Smooth muscle cell of the brain vasculature (primary cell): ENCODE measurements around the gene SMARCA4.
A peak's percentile ranks its signal among the peaks of the same experiment; 100 is the strongest.
"Not testable (repeated sequence)": the region's sequence is repeated elsewhere in the genome, so short reads cannot be mapped to it uniquely, and the experiment has no call there.

Experiments used
- DNase-seq: peaks from one replicate; pipeline ENCODE4 v3.0.0-alpha.2; 2012; ENCODE audit warnings: low read depth, low spot score

Gene SMARCA4

DNA sequence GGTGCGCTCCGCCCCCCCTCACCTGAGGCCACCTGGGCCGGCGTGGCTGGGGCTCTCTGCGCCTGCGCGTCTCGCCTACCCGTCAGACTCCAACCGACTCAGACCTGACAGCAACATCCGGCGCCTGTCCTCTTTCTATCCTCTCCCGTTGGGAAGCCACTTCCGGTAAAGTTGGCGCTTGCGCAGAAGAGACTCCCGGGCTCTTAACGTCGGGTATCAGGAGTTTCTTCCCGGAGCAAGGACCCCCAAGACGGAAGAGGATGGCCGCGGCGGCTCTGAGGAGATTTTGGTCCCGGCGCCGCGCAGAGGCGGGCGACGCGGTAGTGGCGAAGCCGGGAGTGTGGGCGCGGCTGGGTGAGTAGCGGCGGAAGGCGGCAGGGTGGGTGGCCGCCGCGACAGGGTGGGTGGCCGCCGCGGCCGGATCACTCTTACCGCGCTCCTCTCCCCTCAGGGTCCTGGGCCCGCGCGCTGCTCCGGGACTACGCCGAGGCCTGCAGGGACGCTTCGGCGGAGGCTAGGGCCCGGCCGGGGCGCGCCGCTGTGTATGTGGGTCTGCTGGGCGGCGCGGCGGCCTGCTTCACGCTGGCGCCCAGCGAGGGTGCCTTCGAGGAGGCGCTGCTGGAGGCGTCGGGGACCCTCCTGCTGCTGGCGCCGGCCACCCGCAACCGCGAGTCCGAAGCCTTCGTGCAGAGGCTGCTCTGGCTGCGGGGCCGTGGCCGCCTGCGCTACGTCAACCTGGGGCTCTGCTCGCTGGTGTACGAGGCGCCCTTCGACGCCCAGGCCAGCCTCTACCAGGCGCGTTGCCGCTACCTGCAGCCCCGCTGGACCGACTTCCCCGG, 32.0 kb upstream of the SMARCA4 start, which contains the start of the genes TIMM29 and YIPF2:
TSS of gene TIMM29 (plus strand) at position 249 of the 839 bp plus-strand sequence. CDS start at position 261, 12 bp downstream.
TSS of gene YIPF2 (minus strand) at position 77 of the 839 bp plus-strand sequence. CDS start 229 bp downstream, outside the sequence.
- peak; percentile 95 for DNase-seq

DNA sequence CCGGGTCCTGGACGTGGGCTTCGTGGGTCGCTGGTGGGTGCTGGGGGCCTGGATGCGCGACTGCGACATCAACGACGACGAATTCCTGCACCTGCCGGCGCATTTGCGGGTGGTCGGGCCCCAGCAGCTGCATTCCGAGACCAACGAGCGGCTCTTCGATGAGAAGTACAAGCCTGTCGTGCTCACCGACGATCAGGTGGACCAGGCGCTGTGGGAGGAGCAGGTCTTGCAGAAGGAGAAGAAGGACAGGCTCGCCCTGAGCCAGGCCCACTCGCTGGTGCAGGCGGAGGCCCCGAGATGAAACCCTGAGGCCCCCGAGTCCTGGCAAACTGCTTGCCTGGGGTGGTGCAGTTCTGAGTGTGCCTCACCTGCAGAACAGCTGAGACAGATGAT, 31.4 kb upstream of the SMARCA4 start:
- no peak for DNase-seq

DNA sequence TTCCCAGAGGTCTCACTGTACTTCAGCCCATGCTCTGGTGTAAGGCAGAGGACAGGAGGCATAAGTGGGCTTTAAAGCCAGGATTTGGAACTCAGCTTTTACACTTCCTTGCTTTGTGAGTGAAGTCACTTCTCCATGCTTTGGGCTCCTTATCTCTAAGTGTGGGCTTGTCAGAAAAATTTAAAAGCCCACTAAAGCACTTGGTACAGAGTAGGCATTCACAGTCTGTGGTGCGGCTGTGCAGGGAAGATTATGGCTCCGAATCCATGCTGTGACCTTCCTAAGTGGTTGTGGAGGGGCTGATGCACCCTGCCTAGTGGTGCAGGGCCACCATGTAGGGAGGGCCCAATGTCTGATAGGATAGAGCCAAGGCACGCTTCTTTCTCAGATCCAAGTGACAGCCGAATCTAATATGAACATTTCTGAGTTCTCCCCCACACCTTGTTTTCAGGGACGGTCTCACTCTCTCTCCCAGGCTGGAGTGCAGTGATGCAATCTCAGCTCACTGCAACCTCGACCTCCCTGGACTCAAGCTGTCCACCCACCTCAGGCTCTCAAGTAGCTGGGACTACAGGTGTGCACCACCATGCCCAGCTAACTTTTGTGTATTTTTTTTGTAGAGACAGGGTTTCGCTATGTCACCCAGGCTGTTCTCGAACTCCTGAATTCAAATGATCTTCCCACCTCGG, 25.3 kb upstream of the SMARCA4 start:
- DNase-seq = no peak

DNA sequence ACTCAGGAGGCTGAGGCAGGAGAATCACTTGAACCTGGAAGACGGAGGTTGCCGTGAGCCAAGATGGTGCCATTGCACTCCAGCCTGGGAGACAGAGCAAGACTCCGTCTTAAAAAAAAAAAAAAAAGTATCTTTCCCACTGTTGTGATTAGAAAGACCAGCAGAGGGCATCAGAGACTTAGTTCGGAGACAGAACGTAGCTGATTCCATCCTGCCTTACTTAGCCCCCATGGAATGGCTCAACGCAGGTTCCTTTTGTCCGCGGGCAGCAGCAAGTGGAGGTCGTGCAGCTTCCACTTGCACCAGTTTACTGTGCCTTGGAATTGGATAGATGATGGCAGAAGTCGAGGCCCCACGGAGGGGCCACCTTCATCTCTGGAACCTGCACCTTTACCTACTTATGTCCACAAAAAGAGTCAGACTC, 24.2 kb upstream of the SMARCA4 start:
- no peak for DNase-seq

DNA sequence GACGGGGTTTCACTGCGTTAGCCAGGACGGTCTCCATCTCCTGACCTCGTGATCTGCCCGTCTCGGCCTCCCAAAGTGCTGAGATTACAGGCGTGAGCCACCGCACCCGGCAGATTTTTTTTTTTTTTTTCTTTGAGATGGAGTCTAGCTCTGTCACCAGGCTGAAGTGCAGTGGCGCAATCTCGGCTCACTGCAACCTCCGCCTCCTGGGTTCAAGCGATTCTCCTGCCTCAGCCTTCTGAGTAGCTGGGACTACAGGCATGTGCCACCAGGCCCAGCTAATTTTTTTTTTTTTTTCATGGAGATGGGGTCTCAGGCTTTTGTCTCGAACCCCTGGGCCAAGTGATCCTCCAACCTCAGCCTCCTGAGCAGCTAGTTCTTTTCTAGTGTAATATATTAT, 19.2 kb upstream of the SMARCA4 start:
- not testable (repeated sequence) for DNase-seq

DNA sequence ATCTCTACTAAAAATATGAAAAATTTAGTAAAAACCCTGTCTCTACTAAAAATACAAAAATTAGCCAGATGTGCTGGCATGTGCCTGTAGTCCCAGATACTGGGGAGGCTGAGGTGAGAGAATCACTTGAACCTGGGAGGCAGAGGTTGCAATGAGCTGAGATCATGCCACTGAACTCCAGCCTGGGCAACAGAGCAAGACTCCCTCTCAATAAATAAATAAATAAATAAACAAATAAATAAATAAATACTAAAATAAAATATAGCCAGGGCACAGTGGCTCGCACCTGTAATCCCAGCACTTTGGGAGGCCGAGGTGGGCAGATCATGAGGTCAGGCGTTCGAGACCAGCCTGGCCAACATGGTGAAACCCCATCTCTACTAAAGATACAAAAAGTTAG, 17.4 kb upstream of the SMARCA4 start:
- not testable (repeated sequence) for DNase-seq

DNA sequence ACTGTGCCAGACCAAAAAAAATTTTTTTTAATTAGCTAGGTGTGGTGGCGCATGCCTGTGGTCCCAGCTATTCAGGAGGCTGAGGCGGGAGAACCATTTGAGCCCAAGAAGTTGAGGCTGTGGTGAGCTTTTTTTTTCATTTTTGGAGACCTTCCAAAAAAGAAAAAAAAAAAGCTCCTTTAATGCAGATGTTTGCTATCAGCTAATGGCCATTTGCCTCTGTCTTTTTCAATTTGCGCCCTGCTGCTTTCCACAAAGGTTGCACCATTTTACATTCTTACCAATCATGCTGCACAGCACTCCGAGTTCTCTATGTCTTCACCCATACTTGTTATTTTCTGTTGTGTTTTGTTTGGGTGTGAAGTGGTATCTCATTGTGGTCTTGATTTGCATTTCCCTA, 15.6 kb upstream of the SMARCA4 start:
- no peak for DNase-seq

DNA sequence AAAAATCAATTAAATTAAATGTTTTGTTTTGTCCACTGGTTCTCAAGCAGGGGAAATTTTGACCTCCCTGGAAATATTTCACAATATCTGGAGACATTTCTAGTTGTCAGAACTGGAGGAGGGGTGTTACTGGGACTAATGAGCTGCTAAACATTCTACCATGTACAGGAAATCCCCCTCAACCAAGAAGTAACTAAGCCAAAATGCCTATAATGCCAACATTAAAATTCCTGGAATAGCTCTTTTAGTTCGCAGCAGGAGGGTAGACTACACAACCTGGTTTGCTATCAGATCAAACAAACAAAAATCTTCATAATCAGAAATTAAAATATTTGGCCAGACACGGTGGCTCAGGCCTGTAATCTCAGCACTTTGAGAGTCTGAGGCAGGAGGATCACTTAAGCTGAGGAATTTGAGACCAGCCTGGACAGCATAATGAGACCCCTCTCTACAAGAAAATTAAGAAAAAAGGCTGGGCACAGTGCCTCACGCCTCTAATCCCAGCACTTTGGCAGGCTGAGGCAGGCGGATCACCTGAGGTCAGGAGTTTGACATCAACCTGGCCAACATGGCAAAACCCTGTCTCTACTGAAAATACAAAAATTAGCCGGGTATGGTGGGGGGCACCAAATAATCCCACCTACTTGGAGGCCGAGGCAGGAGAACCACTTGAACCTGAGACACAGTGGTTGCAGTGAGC, 13.7 kb upstream of the SMARCA4 start:
- no peak for DNase-seq

DNA sequence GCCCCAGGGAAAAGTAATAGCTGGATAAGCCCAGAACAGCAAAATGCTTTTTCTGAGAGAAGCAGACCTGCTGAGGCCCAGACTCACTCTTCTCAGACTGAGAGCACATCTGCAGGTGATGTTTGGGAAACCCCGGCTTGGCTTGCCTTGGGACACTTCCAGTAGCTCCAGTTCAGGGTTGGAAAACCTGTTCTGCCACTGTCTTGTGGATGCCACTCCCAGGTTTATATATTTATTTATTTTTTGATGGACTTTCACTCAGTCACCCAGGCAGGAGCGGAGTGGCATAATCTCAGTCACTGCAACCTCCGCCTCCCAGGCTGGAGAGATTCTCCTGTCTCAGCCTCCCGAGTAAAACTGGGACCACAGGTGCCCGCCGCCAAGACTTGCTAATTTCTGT, 8.0 kb upstream of the SMARCA4 start:
- no peak for DNase-seq

DNA sequence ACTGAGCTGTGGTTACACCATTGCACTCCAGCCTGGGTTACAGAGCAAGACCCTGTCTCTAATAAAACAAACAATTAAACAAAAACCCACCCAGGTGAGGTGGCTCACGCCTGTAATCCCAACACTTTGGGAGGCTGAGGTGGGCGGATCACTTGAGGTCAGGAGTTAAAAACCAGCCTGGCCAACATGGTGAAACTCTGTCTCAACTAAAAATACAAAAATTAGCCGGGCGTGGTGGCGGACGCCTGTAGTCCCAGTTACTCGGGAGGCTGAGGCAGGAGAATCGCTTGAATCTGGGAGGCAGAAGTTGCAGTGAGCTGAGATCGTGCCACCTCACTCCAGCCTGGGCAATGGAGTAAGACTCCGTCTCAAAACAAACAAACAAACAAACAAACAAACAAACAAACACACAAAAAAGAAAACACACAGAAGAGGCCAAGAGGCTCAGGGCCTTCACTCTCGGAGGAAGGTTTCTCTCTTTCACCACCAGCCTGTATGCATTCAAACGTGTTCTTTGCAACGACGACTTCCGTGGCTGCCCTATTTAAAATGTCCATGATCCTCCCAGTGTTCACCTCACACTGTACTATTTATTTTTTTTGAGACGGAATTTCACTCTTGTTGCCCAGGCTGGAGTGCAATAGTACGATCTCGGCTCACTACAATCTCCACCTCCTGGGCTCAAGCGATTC, 1.4 kb upstream of the SMARCA4 start:
- DNase-seq = not testable (repeated sequence)

DNA sequence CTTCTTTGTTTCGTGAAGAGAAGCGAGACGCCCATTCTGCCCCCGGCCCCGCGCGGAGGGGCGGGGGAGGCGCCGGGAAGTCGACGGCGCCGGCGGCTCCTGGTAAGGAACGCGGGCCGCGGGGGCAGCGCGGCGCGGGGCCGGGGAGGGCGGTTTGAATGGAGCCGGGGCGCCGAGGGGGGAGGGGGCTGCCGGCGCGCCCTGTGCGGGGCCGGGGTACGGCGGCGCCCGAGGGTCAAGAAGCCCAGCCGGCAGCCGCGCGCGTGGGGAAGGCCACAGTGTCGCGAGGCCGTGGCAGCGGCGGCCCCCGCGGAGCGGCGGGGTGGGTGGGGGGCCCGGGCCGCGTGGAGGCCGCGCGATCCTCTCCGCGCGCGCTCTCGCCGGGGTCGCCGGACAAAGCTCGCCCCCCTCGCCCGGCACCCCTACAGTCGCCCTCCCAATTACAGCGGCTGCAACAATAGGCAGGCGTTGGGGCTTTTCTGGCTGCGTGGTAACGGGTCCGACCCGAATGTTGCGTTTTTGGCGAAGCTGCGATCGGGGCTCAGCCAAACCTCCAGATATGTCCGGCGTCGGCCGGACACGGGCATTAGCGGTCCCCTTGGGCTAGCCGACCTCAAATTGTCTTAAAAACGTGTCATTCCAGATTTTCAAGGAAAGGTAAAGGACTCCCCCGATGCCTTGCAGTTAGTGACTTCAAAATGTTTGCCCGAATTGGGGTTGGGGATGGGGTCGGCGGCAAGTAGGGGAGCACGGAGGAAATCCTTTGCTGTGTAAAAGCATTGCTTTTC, 437 bp downstream of the SMARCA4 start:
- no peak for DNase-seq

DNA sequence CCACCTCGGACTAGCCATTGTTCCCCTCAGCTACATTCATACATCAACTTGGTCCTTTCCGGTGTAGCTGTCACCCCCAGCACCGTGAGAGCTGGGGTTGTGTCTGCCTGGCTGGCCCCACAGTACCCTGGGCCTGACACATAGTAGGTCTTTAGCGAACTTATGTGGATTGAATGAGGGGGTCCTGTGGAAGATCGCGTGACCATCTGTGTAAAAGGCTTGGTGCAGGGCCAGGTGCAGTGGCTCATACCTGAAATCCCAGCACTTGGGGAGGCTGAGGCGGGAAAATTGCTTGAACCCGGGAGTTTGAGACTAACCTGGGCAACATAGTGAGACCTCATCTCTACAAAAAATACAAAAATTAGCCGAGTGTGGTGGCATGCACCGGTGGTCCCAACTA, 2.0 kb downstream of the SMARCA4 start:
- DNase-seq = no peak

DNA sequence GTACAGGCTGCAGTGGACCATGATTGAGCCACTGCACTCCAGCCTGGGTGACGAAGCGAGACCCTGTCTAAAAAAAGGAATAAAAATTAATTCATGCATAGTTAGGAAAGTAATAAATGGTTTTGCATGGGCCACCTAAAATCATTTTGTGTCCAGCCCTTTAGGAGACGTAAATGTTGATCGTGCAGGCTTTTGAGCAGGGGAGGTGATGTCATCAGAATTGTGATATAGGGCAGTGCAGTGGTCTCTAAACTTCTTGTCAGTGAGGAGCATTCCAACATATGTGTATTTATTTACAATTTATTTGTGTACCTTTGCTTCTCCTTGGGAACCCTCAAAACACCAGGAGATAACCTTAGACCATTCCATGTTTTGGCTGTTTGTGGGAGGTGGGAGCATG, 3.0 kb downstream of the SMARCA4 start:
- DNase-seq = no peak

DNA sequence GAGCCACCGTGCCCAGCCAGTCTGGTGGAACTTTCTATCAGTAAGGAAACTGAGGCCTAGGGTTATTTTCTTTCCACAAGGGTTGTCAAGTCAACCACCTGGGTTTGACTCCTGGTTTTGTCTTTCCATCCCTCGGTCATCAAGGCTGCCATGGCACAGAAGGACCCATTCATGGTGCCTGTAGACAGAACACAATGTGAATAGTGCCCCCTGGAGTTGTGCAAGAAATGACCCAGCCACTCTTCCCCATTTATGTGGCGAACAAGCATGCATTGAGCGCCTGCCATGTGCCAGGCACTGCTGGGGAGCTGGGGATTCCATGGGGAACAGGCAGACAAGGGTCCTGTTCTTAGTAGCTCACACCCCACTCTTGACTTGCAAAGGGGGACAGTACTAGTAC, 4.1 kb downstream of the SMARCA4 start:
- DNase-seq = no peak

DNA sequence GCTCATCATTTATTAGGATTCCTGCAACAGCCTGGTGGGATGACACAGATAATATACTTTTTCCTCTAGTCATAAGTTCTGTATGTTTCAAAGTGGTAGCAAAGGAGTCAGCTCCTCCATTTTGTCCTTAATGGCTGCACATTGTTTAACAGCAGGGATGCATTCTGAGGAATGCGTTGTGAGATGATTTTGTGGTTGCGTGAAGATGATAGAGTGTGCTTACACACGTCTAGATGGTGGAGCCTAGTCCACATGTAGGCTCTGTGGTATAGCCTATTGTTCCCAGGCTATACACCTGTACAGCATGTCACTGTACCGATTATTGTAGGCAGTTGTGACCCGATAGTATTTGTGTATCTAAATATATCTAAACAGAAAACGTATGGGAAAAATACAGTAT, 4.6 kb downstream of the SMARCA4 start:
- no peak for DNase-seq

DNA sequence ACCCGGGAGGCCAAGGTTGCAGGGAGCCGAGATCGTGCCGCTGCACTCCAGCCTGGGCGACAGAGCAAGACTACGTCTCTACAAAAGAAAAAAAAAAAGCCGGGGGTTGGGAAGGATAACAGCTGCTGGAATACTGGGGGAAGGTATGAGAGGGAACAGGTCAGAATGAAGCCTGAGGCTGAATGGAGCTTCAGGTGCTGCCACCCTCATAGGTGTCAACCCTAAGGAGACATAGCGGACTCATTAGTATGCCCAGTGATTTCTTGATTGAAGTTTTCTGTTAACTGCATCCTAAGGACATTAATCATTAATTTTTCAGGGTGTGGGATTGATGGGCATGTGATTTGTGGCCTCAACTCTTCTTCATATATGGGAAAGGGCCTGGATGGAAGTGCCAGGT, 6.0 kb downstream of the SMARCA4 start:
- DNase-seq = no peak

DNA sequence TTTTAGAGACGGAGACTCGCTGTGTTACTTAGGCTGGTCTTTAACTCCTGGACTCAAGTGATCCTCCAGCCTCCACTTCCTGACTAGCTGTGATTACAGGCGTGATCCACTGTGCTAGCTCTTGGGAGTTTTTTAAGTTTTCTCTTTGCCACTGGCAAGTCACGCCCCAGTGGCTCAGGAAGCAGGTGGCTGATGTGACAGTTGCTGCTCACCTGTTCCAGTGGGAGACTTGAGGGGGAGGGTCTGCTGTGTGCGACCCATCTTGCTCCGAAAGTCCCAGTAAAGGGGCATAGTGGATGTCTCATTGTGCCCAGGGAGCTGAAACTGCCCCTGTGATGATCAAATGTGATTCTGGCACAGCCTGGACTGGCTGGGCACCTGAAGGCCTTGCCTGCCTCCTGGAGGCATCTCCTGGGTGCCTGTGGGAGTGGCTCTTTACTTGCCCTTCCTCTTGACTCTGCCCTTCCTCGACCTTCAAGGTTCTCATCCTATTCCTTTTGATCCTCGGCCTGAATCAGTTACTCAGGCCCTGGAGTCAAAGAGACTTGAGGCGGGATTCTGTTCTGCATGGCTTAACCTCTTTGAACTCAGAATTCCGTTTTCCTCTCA, 7.8 kb downstream of the SMARCA4 start:
- no peak for DNase-seq

DNA sequence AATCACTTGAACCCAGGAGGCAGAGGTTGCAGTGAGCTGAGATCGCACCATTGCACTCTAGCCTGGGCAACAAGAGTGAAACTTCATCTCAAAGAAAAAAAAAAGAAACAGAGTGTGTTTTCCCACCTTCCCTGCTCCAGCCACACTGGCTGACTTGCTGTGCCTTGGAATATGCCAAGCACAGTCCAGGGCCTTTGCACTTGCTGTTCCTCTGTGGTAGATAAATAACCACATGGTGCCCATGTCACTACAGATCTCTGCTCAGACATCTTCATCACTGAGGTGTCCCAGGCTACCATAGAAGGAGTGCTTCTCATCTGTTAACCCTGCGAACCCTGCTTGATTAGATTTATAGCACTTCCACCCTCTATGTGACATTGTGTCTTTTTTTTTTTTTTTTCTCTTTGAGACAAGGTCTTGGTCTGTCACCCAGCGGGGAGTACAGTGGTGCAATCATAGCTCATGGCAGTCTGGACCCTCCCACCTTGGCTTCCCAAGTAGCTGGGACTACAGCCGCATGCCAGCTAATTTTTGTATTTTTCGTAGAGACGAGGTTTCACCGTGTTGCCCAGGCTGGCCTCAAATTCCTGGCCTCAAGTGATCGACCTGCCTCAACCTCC, 10.4 kb downstream of the SMARCA4 start:
- no peak for DNase-seq

DNA sequence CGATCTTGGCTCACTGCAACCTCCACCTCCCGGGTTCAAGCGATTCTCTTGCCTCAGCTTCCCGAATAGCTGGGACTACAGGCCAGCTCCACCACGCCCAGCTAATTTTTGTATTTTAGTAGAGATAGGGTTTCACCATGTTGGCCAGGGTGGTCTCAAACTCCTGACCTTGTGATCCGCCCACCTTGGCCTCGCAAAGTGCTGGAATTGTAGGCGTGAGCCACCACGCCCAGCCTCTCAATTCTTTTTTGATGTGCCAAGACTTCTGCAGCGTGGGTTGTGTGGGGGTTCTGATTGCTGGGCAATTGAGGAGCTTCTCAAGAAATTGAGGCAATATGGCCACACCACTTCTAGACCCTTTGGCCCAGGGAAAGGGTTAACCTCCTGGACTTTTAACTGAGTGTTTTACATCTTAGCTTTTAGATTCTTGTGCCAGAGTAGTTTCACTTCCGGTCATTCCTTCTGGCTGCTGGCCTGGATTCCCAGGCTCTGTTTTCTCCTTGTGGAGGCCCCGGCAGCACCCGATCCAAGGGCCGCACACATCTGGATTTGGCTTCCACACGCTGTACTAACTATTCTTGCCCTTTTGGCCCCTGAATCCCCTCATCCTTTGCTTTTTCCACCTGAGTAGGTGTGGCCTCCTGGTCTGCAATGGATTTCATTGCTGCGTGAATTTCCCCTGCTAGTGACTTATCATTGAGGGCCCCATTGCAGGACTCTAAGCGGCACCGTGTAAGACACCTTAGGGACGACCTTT, 14.7 kb downstream of the SMARCA4 start:
- no peak for DNase-seq
